HepG2 (cell line): ENCODE results near the gene EHD1. TPM values are rescaled to one million over a fixed set of nuclear protein-coding genes. Genes with fewer than 3 reads are reported as not detected.

Experiments used
- AHR ChIP-seq: IDR thresholded peaks from 2 replicates; pipeline ENCODE4 v1.6.1; 2018; ENCODE audit warnings: missing genetic modification reagents, missing compliant biosample characterization
- FOSL2 ChIP-seq: sonication (generic); formaldehyde crosslinking; IDR thresholded peaks from 2 replicates; pipeline ENCODE4 v1.4.0; 2020; ENCODE audit warnings: missing genetic modification reagents
- MYC ChIP-seq: sonication (generic); formaldehyde crosslinking; IDR thresholded peaks from 2 replicates; pipeline ENCODE4 v1.9.0; 2021; ENCODE audit warnings: missing genetic modification reagents, borderline replicate concordance
- NFKBIZ ChIP-seq: IDR thresholded peaks from 2 replicates; pipeline ENCODE4 v1.6.1; 2018; ENCODE audit warnings: missing genetic modification reagents, missing compliant biosample characterization
- ONECUT2 ChIP-seq: sonication (generic); formaldehyde crosslinking; IDR thresholded peaks from 2 replicates; pipeline ENCODE4 v1.4.0; 2020; ENCODE audit warnings: missing genetic modification reagents
- PAF1 ChIP-seq: IDR thresholded peaks from 2 replicates; pipeline ENCODE4 v1.6.1; 2016; ENCODE audit warnings: missing genetic modification reagents, missing compliant biosample characterization
- PHF8 ChIP-seq: sonication (generic); formaldehyde crosslinking; IDR thresholded peaks from 2 replicates; pipeline ENCODE4 v1.5.0; 2020; ENCODE audit warnings: missing genetic modification reagents
- SATB2 ChIP-seq: sonication (generic); formaldehyde crosslinking; IDR thresholded peaks from 2 replicates; pipeline ENCODE4 v1.5.0; 2020; ENCODE audit warnings: missing genetic modification reagents
- ZBTB3 ChIP-seq: sonication (generic); formaldehyde crosslinking; IDR thresholded peaks from 2 replicates; pipeline ENCODE4 v1.4.0; 2020; ENCODE audit warnings: low read depth, mild to moderate bottlenecking, moderate library complexity, missing genetic modification reagents, borderline replicate concordance
- ZMYM2 ChIP-seq: sonication (generic); formaldehyde crosslinking; IDR thresholded peaks from 2 replicates; pipeline ENCODE4 v1.8.0; 2022; ENCODE audit warnings: mild to moderate bottlenecking, missing genetic modification reagents
- ZNF337 ChIP-seq: sonication (generic); formaldehyde crosslinking; IDR thresholded peaks from 2 replicates; pipeline ENCODE4 v1.5.1; 2020; ENCODE audit warnings: missing genetic modification reagents, low read depth, mild to moderate bottlenecking, borderline replicate concordance
- ZNF383 ChIP-seq: sonication (generic); formaldehyde crosslinking; IDR thresholded peaks from 2 replicates; pipeline ENCODE4 v1.4.0; 2020; ENCODE audit warnings: missing genetic modification reagents, mild to moderate bottlenecking, borderline replicate concordance
- ZNF512B ChIP-seq: sonication (generic); formaldehyde crosslinking; IDR thresholded peaks from 2 replicates; pipeline ENCODE4 v1.5.1; 2020; ENCODE audit warnings: missing genetic modification reagents, mild to moderate bottlenecking, borderline replicate concordance
- ZNF572 ChIP-seq: sonication (generic); formaldehyde crosslinking; IDR thresholded peaks from 2 replicates; pipeline ENCODE4 v1.5.1; 2020; ENCODE audit warnings: mild to moderate bottlenecking, missing genetic modification reagents
- polyA plus RNA-seq, 8 experiments: library from polyadenylated mRNA; depleted of rRNA in 3 of 8; stranded (reverse) in 7 of 8; unstranded in 1 of 8; fragments of >200 nt; fragmentation: Illumina TruSeq in 4 of 8; extraction: Trizol in 4 of 8; gene quantifications; 2 replicates each; pipeline versions ENCODE4 v1.2.1 to v1.2.3, GENCODE V29; 2011 to 2016; ENCODE audit warnings: low read depth in 4 of 8, missing spikeins in 1 of 8, mixed read lengths in 1 of 8; ENCODE audit not compliant: insufficient read depth in 1 of 8
- total RNA-seq, 5 experiments: library from RNA; depleted of rRNA; stranded (reverse); fragments of >200 nt; fragmentation: Illumina TruSeq; extraction: Trizol; gene quantifications; 2 replicates each; pipeline ENCODE4 v1.2.3, GENCODE V29; 2016; ENCODE audit warnings: low read depth in 1 of 5

Gene EHD1
- total and polyA plus RNA-seq, 2 of the 13 experiments (the other 11 are each of a cell fraction or from before 2014, with no cell fraction given), result 23.6 to 26.6 TPM

- TF ChIP-seq ZNF512B (no peak), ZBTB3 (CRISPR knock-in tag) (no peak), PHF8 (CRISPR knock-in tag) (no peak), NFKBIZ (no peak), FOSL2 (CRISPR knock-in tag) (peak; percentile 72), PAF1 (CRISPR knock-in tag) (no peak), ONECUT2 (CRISPR knock-in tag) (no peak), MYC (CRISPR knock-in tag) (no peak), ZNF337 (CRISPR knock-in tag) (no peak), ZNF572 (CRISPR knock-in tag) (no peak), AHR (CRISPR knock-in tag) (no peak), ZMYM2 (peak; percentile 29; the same call in 1 of the 2 replicates), ZNF383 (CRISPR knock-in tag) (no peak), SATB2 (CRISPR knock-in tag) (no peak)
These were observed 63.7 kb downstream of the EHD1 start (continued) for GRCh38 chr11:64814712-64815187.
